ENCODE data around the gene ABHD11.
"Not testable (repeated sequence)": the region's sequence is repeated elsewhere in the genome, so short reads cannot be mapped to it uniquely, and the experiment has no call there.

ABHD11 gene

GRCh38 chr7:73735528-73735905, 3.1 kb downstream of the ABHD11 start:
- H3K36me3 ChIP-seq (ENCODE audit: control insufficient read depth, insufficient read depth, low read length) = no peaks in the 10 kb centered on the region
- DNase-seq = no peak
- H3K27me3 ChIP-seq (replicated peaks; ENCODE audit: control insufficient read depth, insufficient read depth, low read length, poor library complexity, severe bottlenecking) = no peaks in the 10 kb centered on the region
- no peak overlapping the region for H3K27ac ChIP-seq (ENCODE audit: insufficient read depth, low read length, poor library complexity, severe bottlenecking)
- peaks cover 21% of the 10 kb centered on the region for H3K4me1 ChIP-seq (ENCODE audit: control insufficient read depth, insufficient read depth, low read length, poor library complexity, severe bottlenecking)
- no peaks in the 10 kb centered on the region for H3K9me3 ChIP-seq (ENCODE audit: control insufficient read depth, low read length)
- H3K4me3 ChIP-seq (ENCODE audit: insufficient read depth, low read depth, low read length, poor library complexity, severe bottlenecking) = no peak overlapping the region

- Histone ChIP-seq H3K4me3 (ENCODE audit: insufficient read depth, low read depth, low read length, poor library complexity, severe bottlenecking) (no peak overlapping the region), H3K27me3 (replicated peaks; ENCODE audit: control insufficient read depth, insufficient read depth, low read length, poor library complexity, severe bottlenecking) (no peaks in the 10 kb centered on the region), H3K36me3 (ENCODE audit: control insufficient read depth, insufficient read depth, low read length) (no peaks in the 10 kb centered on the region), H3K4me1 (ENCODE audit: control insufficient read depth, insufficient read depth, low read length, poor library complexity, severe bottlenecking) (peaks cover 21% of the 10 kb centered on the region), H3K9me3 (ENCODE audit: control insufficient read depth, low read length) (no peaks in the 10 kb centered on the region), H3K27ac (ENCODE audit: insufficient read depth, low read length, poor library complexity, severe bottlenecking) (peak overlapping the region; percentile 29)
- DNase-seq = peak; percentile 69 to 73 (median 70)
Observed at GRCh38 chr7:73734619-73735527, 3.7 kb downstream of the ABHD11 start.

- H3K4me3 ChIP-seq (ENCODE audit: insufficient read depth, low read depth, low read length, poor library complexity, severe bottlenecking) = no peak overlapping the region
- no peaks in the 10 kb centered on the region for H3K36me3 ChIP-seq (ENCODE audit: control insufficient read depth, insufficient read depth, low read length)
- peaks cover 9% of the 10 kb centered on the region for H3K4me1 ChIP-seq (ENCODE audit: control insufficient read depth, insufficient read depth, low read length, poor library complexity, severe bottlenecking)
- DNase-seq = no peak
- H3K27ac ChIP-seq (ENCODE audit: insufficient read depth, low read length, poor library complexity, severe bottlenecking) = no peak overlapping the region
- no peaks in the 10 kb centered on the region for H3K27me3 ChIP-seq (replicated peaks; ENCODE audit: control insufficient read depth, insufficient read depth, low read length, poor library complexity, severe bottlenecking)
- no peaks in the 10 kb centered on the region for H3K9me3 ChIP-seq (ENCODE audit: control insufficient read depth, low read length)
Observed at GRCh38 chr7:73732397-73732796, 6.2 kb downstream of the ABHD11 start.

GRCh38 chr7:73730485-73730884, 8.1 kb downstream of the ABHD11 start:
- Histone ChIP-seq H3K9me3 (ENCODE audit: control insufficient read depth, low read length) (no peaks in the 10 kb centered on the region), H3K4me1 (ENCODE audit: control insufficient read depth, insufficient read depth, low read length, poor library complexity, severe bottlenecking) (peaks cover 7% of the 10 kb centered on the region), H3K4me3 (ENCODE audit: insufficient read depth, low read depth, low read length, poor library complexity, severe bottlenecking) (no peak overlapping the region), H3K36me3 (ENCODE audit: control insufficient read depth, insufficient read depth, low read length) (no peaks in the 10 kb centered on the region), H3K27ac (ENCODE audit: insufficient read depth, low read length, poor library complexity, severe bottlenecking) (no peak overlapping the region), H3K27me3 (replicated peaks; ENCODE audit: control insufficient read depth, insufficient read depth, low read length, poor library complexity, severe bottlenecking) (no peaks in the 10 kb centered on the region)
- no peak for DNase-seq

GRCh38 chr7:73728551-73728950, 10.1 kb downstream of the ABHD11 start:
- Histone ChIP-seq H3K27ac (ENCODE audit: insufficient read depth, low read length, poor library complexity, severe bottlenecking) (no peak overlapping the region), H3K36me3 (ENCODE audit: control insufficient read depth, insufficient read depth, low read length) (no peaks in the 10 kb centered on the region), H3K4me1 (ENCODE audit: control insufficient read depth, insufficient read depth, low read length, poor library complexity, severe bottlenecking) (no peaks in the 10 kb centered on the region), H3K9me3 (ENCODE audit: control insufficient read depth, low read length) (no peaks in the 10 kb centered on the region), H3K27me3 (replicated peaks; ENCODE audit: control insufficient read depth, insufficient read depth, low read length, poor library complexity, severe bottlenecking) (no peaks in the 10 kb centered on the region), H3K4me3 (ENCODE audit: insufficient read depth, low read depth, low read length, poor library complexity, severe bottlenecking) (no peak overlapping the region)
- no peak for DNase-seq

GRCh38 chr7:73727952-73728351, 10.7 kb downstream of the ABHD11 start:
- Histone ChIP-seq H3K9me3 (ENCODE audit: control insufficient read depth, low read length) (no peaks in the 10 kb centered on the region), H3K27me3 (replicated peaks; ENCODE audit: control insufficient read depth, insufficient read depth, low read length, poor library complexity, severe bottlenecking) (no peaks in the 10 kb centered on the region), H3K4me1 (ENCODE audit: control insufficient read depth, insufficient read depth, low read length, poor library complexity, severe bottlenecking) (no peaks in the 10 kb centered on the region), H3K36me3 (ENCODE audit: control insufficient read depth, insufficient read depth, low read length) (no peaks in the 10 kb centered on the region), H3K4me3 (ENCODE audit: insufficient read depth, low read depth, low read length, poor library complexity, severe bottlenecking) (no peak overlapping the region), H3K27ac (ENCODE audit: insufficient read depth, low read length, poor library complexity, severe bottlenecking) (no peak overlapping the region)
- DNase-seq = no peak

- Histone ChIP-seq H3K4me1 (ENCODE audit: control insufficient read depth, insufficient read depth, low read length, poor library complexity, severe bottlenecking) (no peaks in the 10 kb centered on the region), H3K9me3 (ENCODE audit: control insufficient read depth, low read length) (no peaks in the 10 kb centered on the region), H3K36me3 (ENCODE audit: control insufficient read depth, insufficient read depth, low read length) (no peaks in the 10 kb centered on the region), H3K4me3 (ENCODE audit: insufficient read depth, low read depth, low read length, poor library complexity, severe bottlenecking) (no peak overlapping the region), H3K27me3 (replicated peaks; ENCODE audit: control insufficient read depth, insufficient read depth, low read length, poor library complexity, severe bottlenecking) (no peaks in the 10 kb centered on the region), H3K27ac (ENCODE audit: insufficient read depth, low read length, poor library complexity, severe bottlenecking) (no peak overlapping the region)
- no peak for DNase-seq
Observed at GRCh38 chr7:73726083-73726466, 12.5 kb downstream of the ABHD11 start.

- Histone ChIP-seq H3K9me3 (ENCODE audit: control insufficient read depth, low read length) (no peaks in the 10 kb centered on the region), H3K4me1 (ENCODE audit: control insufficient read depth, insufficient read depth, low read length, poor library complexity, severe bottlenecking) (peaks cover 7% of the 10 kb centered on the region), H3K27me3 (replicated peaks; ENCODE audit: control insufficient read depth, insufficient read depth, low read length, poor library complexity, severe bottlenecking) (no peaks in the 10 kb centered on the region), H3K4me3 (ENCODE audit: insufficient read depth, low read depth, low read length, poor library complexity, severe bottlenecking) (no peak overlapping the region), H3K27ac (ENCODE audit: insufficient read depth, low read length, poor library complexity, severe bottlenecking) (no peak overlapping the region), H3K36me3 (ENCODE audit: control insufficient read depth, insufficient read depth, low read length) (no peaks in the 10 kb centered on the region)
- no peak for DNase-seq
Observed at GRCh38 chr7:73723813-73724212, 14.8 kb downstream of the ABHD11 start.

GRCh38 chr7:73722785-73723184, 15.8 kb downstream of the ABHD11 start:
- Histone ChIP-seq H3K4me3 (ENCODE audit: insufficient read depth, low read depth, low read length, poor library complexity, severe bottlenecking) (no peak overlapping the region), H3K4me1 (ENCODE audit: control insufficient read depth, insufficient read depth, low read length, poor library complexity, severe bottlenecking) (peaks cover 17% of the 10 kb centered on the region), H3K27me3 (replicated peaks; ENCODE audit: control insufficient read depth, insufficient read depth, low read length, poor library complexity, severe bottlenecking) (no peaks in the 10 kb centered on the region), H3K36me3 (ENCODE audit: control insufficient read depth, insufficient read depth, low read length) (no peaks in the 10 kb centered on the region), H3K9me3 (ENCODE audit: control insufficient read depth, low read length) (no peaks in the 10 kb centered on the region), H3K27ac (ENCODE audit: insufficient read depth, low read length, poor library complexity, severe bottlenecking) (no peak overlapping the region)
- DNase-seq = no peak

GRCh38 chr7:73722182-73722581, 16.4 kb downstream of the ABHD11 start:
- H3K4me3 ChIP-seq (ENCODE audit: insufficient read depth, low read depth, low read length, poor library complexity, severe bottlenecking); H3K9me3 ChIP-seq (ENCODE audit: control insufficient read depth, low read length); H3K36me3 ChIP-seq (ENCODE audit: control insufficient read depth, insufficient read depth, low read length); H3K27ac ChIP-seq (ENCODE audit: insufficient read depth, low read length, poor library complexity, severe bottlenecking); DNase-seq; H3K27me3 ChIP-seq (replicated peaks; ENCODE audit: control insufficient read depth, insufficient read depth, low read length, poor library complexity, severe bottlenecking): not testable (repeated sequence)
- H3K4me1 ChIP-seq (ENCODE audit: control insufficient read depth, insufficient read depth, low read length, poor library complexity, severe bottlenecking) = peaks cover 23% of the 10 kb centered on the region

All from effector memory CD4-positive, alpha-beta T cell (primary cell).